ENCODE measurements around the gene ZNF287.
A peak's percentile ranks its signal among the peaks of the same experiment; 100 is the strongest.

The ZNF287 gene

DNA sequence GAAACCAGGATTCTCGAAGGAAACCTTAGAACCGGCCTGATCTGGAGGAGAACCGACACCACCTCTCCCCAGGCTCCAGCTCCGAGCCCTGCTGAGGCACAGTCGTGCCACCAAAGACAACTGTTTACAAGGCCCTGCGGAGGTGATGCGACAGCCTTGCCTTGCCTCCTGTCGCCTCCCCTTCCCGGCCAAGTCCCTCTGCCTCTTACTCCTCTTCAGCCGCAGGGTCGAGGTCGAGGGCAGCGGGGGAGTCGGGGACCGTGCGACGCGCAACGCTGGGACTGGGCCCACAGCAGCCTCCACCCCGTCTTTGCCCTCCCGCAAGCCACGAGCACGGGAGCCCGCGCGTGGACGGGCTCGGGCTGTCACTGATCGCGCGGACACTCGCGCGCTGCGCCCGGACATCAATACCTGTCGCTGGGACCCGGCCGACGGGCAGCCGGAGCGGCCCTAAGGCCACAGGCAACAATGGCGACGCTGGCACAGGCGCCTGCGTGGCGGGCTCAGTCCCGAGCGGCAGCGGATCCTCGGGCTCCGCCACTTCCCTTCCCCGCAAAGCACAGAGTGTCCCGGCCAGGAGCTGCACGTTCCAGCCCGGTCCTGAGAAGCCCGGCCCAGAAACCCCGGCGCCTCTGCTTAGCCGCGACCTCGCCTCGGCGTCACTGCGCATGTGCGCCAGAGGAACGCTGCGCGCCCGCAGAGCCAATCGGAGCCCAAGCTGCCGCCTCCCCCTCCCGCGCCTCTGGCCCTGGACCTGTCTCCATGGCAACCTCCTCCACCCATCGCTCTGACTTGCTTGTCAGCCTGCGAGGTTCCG, at the start of gene ZNF287:
TSS of gene ZNF287 (minus strand) at position 664 of the 817 bp plus-strand sequence. CDS start 1,473 bp downstream, outside the sequence.
- no peaks in the 10 kb centered on the region for H3K27me3 ChIP-seq (ENCODE audit: control insufficient read depth in 2 of 2, insufficient read depth in 2 of 2, low read length in 2 of 2)
- H3K9ac ChIP-seq (ENCODE audit: low read depth in 1 of 2, low read length in 2 of 2): peak within 1 kb of the TSS; percentile 42 to 62
- H3K9me3 ChIP-seq (ENCODE audit: control insufficient read depth in 2 of 2, low read length in 2 of 2): no peaks in the 10 kb centered on the region
- H3K36me3 ChIP-seq (ENCODE audit: control insufficient read depth in 2 of 2, insufficient read depth in 2 of 2, low read length in 2 of 2): peaks cover 0 to 6% of the 10 kb centered on the region in 2 donors
- peaks cover 4 to 7% of the 10 kb centered on the region in 2 donors for H3K4me1 ChIP-seq (ENCODE audit: control insufficient read depth in 2 of 2, insufficient read depth in 2 of 2, low read length in 2 of 2)
- peak within 1 kb of the TSS in 1 of 2 donors; percentile 11 for H3K27ac ChIP-seq (ENCODE audit: low read depth in 2 of 2, low read length in 2 of 2)
- H3K4me3 ChIP-seq (ENCODE audit: low read length in 2 of 2): peak within 1 kb of the TSS; percentile 73 to 77

- H3K36me3 ChIP-seq (ENCODE audit: control insufficient read depth in 2 of 2, insufficient read depth in 2 of 2, low read length in 2 of 2): no peaks in the 10 kb centered on the region
- no peak overlapping the region for H3K27ac ChIP-seq (ENCODE audit: low read depth in 2 of 2, low read length in 2 of 2)
- no peaks in the 10 kb centered on the region for H3K27me3 ChIP-seq (ENCODE audit: control insufficient read depth in 2 of 2, insufficient read depth in 2 of 2, low read length in 2 of 2)
- no peak overlapping the region for H3K4me3 ChIP-seq (ENCODE audit: low read length in 2 of 2)
- H3K9me3 ChIP-seq (ENCODE audit: control insufficient read depth in 2 of 2, low read length in 2 of 2): peaks cover 15 to 25% of the 10 kb centered on the region in 2 donors
- H3K4me1 ChIP-seq (ENCODE audit: control insufficient read depth in 2 of 2, insufficient read depth in 2 of 2, low read length in 2 of 2): no peaks in the 10 kb centered on the region
- H3K9ac ChIP-seq (ENCODE audit: low read depth in 1 of 2, low read length in 2 of 2): no peak overlapping the region
Observed at GRCh38 chr17:16617481-16618060, 48.6 kb upstream of the ZNF287 start.

- Histone ChIP-seq H3K4me3 (ENCODE audit: low read length in 2 of 2) (no peak overlapping the region), H3K36me3 (ENCODE audit: control insufficient read depth in 2 of 2, insufficient read depth in 2 of 2, low read length in 2 of 2) (no peaks in the 10 kb centered on the region), H3K27ac (ENCODE audit: low read depth in 2 of 2, low read length in 2 of 2) (no peak overlapping the region), H3K9me3 (ENCODE audit: control insufficient read depth in 2 of 2, low read length in 2 of 2) (no peaks in the 10 kb centered on the region), H3K27me3 (ENCODE audit: control insufficient read depth in 2 of 2, insufficient read depth in 2 of 2, low read length in 2 of 2) (no peaks in the 10 kb centered on the region), H3K9ac (ENCODE audit: low read depth in 1 of 2, low read length in 2 of 2) (no peak overlapping the region), H3K4me1 (ENCODE audit: control insufficient read depth in 2 of 2, insufficient read depth in 2 of 2, low read length in 2 of 2) (no peaks in the 10 kb centered on the region)
Observed at GRCh38 chr17:16599537-16599936, 30.5 kb upstream of the ZNF287 start.

DNA sequence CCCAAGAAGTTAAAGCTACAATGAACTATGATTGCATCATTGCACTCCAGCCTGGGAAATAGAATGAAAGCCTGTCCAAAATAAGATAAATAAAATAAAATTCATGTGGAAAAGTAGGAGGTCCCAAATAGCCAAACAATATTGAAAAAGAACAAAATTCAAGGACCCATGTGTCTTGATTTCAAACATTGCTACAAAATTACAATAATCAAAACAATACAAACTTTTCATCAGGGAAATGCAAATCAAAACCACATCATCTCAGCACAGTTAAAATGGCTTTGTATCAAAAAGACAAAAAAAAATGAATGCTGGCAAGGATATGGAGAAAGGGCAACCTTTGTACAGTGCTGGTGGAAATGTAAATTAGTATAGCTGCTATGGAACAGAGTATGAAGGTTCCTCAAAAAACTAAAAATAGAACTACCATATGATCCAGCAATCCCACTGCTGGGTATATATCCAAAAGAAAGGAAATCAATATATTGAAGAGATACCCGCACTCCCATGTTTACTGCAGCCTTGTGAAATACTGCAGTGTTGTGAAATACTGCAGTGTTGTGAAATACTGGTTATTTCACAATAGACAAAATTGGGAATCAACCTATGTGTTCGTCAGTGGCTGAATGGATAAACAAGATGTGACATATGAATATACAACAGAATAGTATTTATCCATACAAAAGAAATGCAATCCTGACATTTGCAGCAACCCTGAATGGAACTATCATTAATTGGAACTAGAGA, 24.5 kb upstream of the ZNF287 start:
- H3K27me3 ChIP-seq (ENCODE audit: control insufficient read depth in 2 of 2, insufficient read depth in 2 of 2, low read length in 2 of 2): peaks cover 2 to 6% of the 10 kb centered on the region in 2 donors
- H3K4me3 ChIP-seq (ENCODE audit: low read length in 2 of 2): no peak overlapping the region
- no peaks in the 10 kb centered on the region for H3K36me3 ChIP-seq (ENCODE audit: control insufficient read depth in 2 of 2, insufficient read depth in 2 of 2, low read length in 2 of 2)
- no peaks in the 10 kb centered on the region for H3K9me3 ChIP-seq (ENCODE audit: control insufficient read depth in 2 of 2, low read length in 2 of 2)
- H3K27ac ChIP-seq (ENCODE audit: low read depth in 2 of 2, low read length in 2 of 2): no peak overlapping the region
- H3K9ac ChIP-seq (ENCODE audit: low read depth in 1 of 2, low read length in 2 of 2): no peak overlapping the region
- H3K4me1 ChIP-seq (ENCODE audit: control insufficient read depth in 2 of 2, insufficient read depth in 2 of 2, low read length in 2 of 2): no peaks in the 10 kb centered on the region

- peaks cover 4 to 8% of the 10 kb centered on the region in 2 donors for H3K4me1 ChIP-seq (ENCODE audit: control insufficient read depth in 2 of 2, insufficient read depth in 2 of 2, low read length in 2 of 2)
- no peak overlapping the region for H3K27ac ChIP-seq (ENCODE audit: low read depth in 2 of 2, low read length in 2 of 2)
Observed at GRCh38 chr17:16589097-16589969, 20.3 kb upstream of the ZNF287 start.

DNA sequence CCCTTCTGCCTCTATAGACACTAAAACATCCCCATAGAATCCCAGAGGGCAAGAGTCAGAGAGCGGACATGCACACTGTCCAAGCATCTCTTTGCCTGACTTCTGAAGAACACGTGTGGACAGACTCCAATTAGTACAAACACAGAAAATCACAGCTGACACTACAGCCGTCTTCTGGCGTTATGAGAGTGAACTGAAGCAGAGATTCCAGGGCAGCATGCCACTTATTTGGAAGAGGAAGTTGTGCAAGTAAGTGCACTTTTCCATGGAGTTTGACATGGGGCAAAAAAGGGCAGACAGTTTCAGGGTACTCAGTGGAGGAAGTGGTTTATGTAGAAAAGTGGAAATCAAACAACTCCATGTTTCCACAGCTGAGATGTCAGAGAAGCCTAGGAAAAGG, 16.8 kb upstream of the ZNF287 start:
- H3K27ac ChIP-seq (ENCODE audit: low read depth in 2 of 2, low read length in 2 of 2): no peak overlapping the region
- H3K27me3 ChIP-seq (ENCODE audit: control insufficient read depth in 2 of 2, insufficient read depth in 2 of 2, low read length in 2 of 2): peaks cover 12 to 13% of the 10 kb centered on the region in 2 donors
- no peaks in the 10 kb centered on the region for H3K9me3 ChIP-seq (ENCODE audit: control insufficient read depth in 2 of 2, low read length in 2 of 2)
- no peaks in the 10 kb centered on the region for H3K36me3 ChIP-seq (ENCODE audit: control insufficient read depth in 2 of 2, insufficient read depth in 2 of 2, low read length in 2 of 2)
- H3K9ac ChIP-seq (ENCODE audit: low read depth in 1 of 2, low read length in 2 of 2): no peak overlapping the region
- peaks cover 6 to 8% of the 10 kb centered on the region in 2 donors for H3K4me1 ChIP-seq (ENCODE audit: control insufficient read depth in 2 of 2, insufficient read depth in 2 of 2, low read length in 2 of 2)
- no peak overlapping the region for H3K4me3 ChIP-seq (ENCODE audit: low read length in 2 of 2)

More at GRCh38 chr17:16589097-16589969, 20.3 kb upstream of the ZNF287 start:
- Histone ChIP-seq H3K36me3 (ENCODE audit: control insufficient read depth in 2 of 2, insufficient read depth in 2 of 2, low read length in 2 of 2) (no peaks in the 10 kb centered on the region), H3K27me3 (ENCODE audit: control insufficient read depth in 2 of 2, insufficient read depth in 2 of 2, low read length in 2 of 2) (peaks cover 9 to 17% of the 10 kb centered on the region in 2 donors), H3K4me3 (ENCODE audit: low read length in 2 of 2) (peak overlapping the region; percentile 69 to 82), H3K9ac (ENCODE audit: low read depth in 1 of 2, low read length in 2 of 2) (peak overlapping the region; percentile 67 to 74), H3K9me3 (ENCODE audit: control insufficient read depth in 2 of 2, low read length in 2 of 2) (no peaks in the 10 kb centered on the region)

DNA sequence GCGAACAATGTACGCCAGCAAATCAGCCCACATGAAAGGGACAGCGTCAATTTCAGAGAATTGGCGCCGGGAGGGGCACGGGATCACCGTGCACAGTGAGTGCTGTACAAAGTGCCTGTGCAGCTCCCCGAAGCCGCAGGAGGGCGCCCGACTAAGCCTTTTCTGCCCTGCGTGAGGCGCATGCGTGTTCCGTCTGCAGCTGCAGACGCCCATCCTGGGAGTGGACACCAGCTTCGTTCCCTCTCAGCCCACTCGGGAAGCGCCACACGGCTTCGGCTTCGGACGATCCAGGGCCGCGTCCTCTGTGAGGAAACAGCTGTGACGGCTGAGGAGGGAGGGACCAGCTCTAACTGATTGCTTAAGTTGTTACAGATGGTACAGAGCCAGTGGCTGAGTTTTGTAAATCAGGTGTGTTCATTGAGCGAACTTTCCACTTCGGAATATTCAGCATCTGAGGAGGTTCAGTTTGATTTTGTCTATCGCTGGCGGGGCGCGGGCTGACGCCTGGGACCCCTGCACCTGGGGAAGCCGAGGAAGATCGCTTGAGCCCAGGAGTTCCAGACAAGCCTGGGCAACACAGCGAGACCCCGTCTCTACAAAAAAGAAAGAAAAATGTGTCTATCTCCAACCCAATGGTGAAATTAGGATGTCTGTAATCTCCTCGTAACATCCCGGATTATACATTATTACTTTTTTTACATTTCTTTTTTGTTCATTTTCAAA, 15.4 kb upstream of the ZNF287 start:
- Histone ChIP-seq H3K9ac (ENCODE audit: low read depth in 1 of 2, low read length in 2 of 2) (peak overlapping the region; percentile 43 to 44), H3K4me3 (ENCODE audit: low read length in 2 of 2) (peak overlapping the region; percentile 60 to 80), H3K4me1 (ENCODE audit: control insufficient read depth in 2 of 2, insufficient read depth in 2 of 2, low read length in 2 of 2) (peaks cover 6 to 8% of the 10 kb centered on the region in 2 donors), H3K27me3 (ENCODE audit: control insufficient read depth in 2 of 2, insufficient read depth in 2 of 2, low read length in 2 of 2) (peaks cover 12 to 13% of the 10 kb centered on the region in 2 donors), H3K27ac (ENCODE audit: low read depth in 2 of 2, low read length in 2 of 2) (no peak overlapping the region), H3K9me3 (ENCODE audit: control insufficient read depth in 2 of 2, low read length in 2 of 2) (no peaks in the 10 kb centered on the region), H3K36me3 (ENCODE audit: control insufficient read depth in 2 of 2, insufficient read depth in 2 of 2, low read length in 2 of 2) (no peaks in the 10 kb centered on the region)

DNA sequence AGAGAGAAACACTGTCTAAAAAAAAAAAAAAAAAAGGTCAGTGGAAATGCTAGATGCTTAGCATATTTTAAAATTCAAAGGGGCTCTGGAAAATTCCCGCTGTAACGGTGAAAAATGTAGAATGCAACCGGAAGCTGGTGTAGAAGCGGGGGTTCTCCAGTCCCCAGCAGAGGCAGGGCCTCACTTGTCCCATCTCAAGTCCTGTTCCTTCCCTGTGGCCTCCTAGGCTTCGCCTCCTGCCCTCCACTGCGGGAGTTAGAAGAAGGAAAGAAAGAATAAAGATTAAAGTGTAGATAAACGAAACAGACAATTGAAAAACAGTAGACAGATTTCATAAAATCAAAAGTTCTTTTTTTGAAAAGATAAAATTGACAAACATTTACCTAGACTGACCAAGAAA, 14.8 kb upstream of the ZNF287 start:
- Histone ChIP-seq H3K27me3 (ENCODE audit: control insufficient read depth in 2 of 2, insufficient read depth in 2 of 2, low read length in 2 of 2) (peaks cover 12 to 13% of the 10 kb centered on the region in 2 donors), H3K4me1 (ENCODE audit: control insufficient read depth in 2 of 2, insufficient read depth in 2 of 2, low read length in 2 of 2) (peaks cover 6 to 8% of the 10 kb centered on the region in 2 donors), H3K4me3 (ENCODE audit: low read length in 2 of 2) (peak overlapping the region in 1 of 2 donors; percentile 80), H3K9me3 (ENCODE audit: control insufficient read depth in 2 of 2, low read length in 2 of 2) (no peaks in the 10 kb centered on the region), H3K27ac (ENCODE audit: low read depth in 2 of 2, low read length in 2 of 2) (no peak overlapping the region), H3K9ac (ENCODE audit: low read depth in 1 of 2, low read length in 2 of 2) (no peak overlapping the region), H3K36me3 (ENCODE audit: control insufficient read depth in 2 of 2, insufficient read depth in 2 of 2, low read length in 2 of 2) (no peaks in the 10 kb centered on the region)

GRCh38 chr17:16573466-16573865, 4.5 kb upstream of the ZNF287 start:
- Histone ChIP-seq H3K27me3 (ENCODE audit: control insufficient read depth in 2 of 2, insufficient read depth in 2 of 2, low read length in 2 of 2) (peaks cover 0 to 2% of the 10 kb centered on the region in 2 donors), H3K4me1 (ENCODE audit: control insufficient read depth in 2 of 2, insufficient read depth in 2 of 2, low read length in 2 of 2) (peaks cover 3 to 4% of the 10 kb centered on the region in 2 donors), H3K9me3 (ENCODE audit: control insufficient read depth in 2 of 2, low read length in 2 of 2) (no peaks in the 10 kb centered on the region), H3K36me3 (ENCODE audit: control insufficient read depth in 2 of 2, insufficient read depth in 2 of 2, low read length in 2 of 2) (no peaks in the 10 kb centered on the region), H3K4me3 (ENCODE audit: low read length in 2 of 2) (no peak overlapping the region), H3K27ac (ENCODE audit: low read depth in 2 of 2, low read length in 2 of 2) (no peak overlapping the region), H3K9ac (ENCODE audit: low read depth in 1 of 2, low read length in 2 of 2) (no peak overlapping the region)
